Hematopoietic multipotent progenitor cell treated with erythropoietin and hydrocortisone succinate and interleukin-3 and kit ligand, for 15 days (in vitro differentiated cells): ENCODE results near the gene ZNF835.

Experiments used
- DNase-seq: peaks from one replicate; pipeline ENCODE4 v3.0.0-alpha.2; 2015; ENCODE audit warnings: low spot score

Gene ZNF835

GRCh38 chr19:56663931-56664500, 7.5 kb downstream of the ZNF835 start:
- DNase-seq: no peak

- no peak for DNase-seq
Measured at GRCh38 chr19:56661248-56661647, 10.3 kb downstream of the ZNF835 start.

GRCh38 chr19:56660381-56661107, 11.0 kb downstream of the ZNF835 start:
- no peak for DNase-seq

- no peak for DNase-seq
Measured at GRCh38 chr19:56654151-56654550, 17.4 kb downstream of the ZNF835 start.

- DNase-seq: no peak
Measured at GRCh38 chr19:56643460-56643955, 28.0 kb downstream of the ZNF835 start.

- no peak for DNase-seq
Measured at GRCh38 chr19:56642711-56643459, 28.7 kb downstream of the ZNF835 start, which contains the start of gene SMIM17. Gene SMIM17, plus strand, starts transcription at chr19:56643159. Its CDS starts 2,509 bp downstream, at chr19:56645668.

GRCh38 chr19:56639217-56639616, 32.3 kb downstream of the ZNF835 start:
- no peak for DNase-seq

- DNase-seq: no peak
Measured at GRCh38 chr19:56637976-56638555, 33.5 kb downstream of the ZNF835 start.

GRCh38 chr19:56633021-56633420, 38.5 kb downstream of the ZNF835 start:
- no peak for DNase-seq

GRCh38 chr19:56625708-56626107, 45.8 kb downstream of the ZNF835 start:
- DNase-seq: no peak

- no peak for DNase-seq
Measured at GRCh38 chr19:56623006-56623405, 48.6 kb downstream of the ZNF835 start.

GRCh38 chr19:56622374-56622773, 49.2 kb downstream of the ZNF835 start:
- DNase-seq: no peak

- no peak for DNase-seq
Measured at GRCh38 chr19:56619121-56619520, 52.4 kb downstream of the ZNF835 start.

GRCh38 chr19:56617531-56617930, 54.0 kb downstream of the ZNF835 start:
- DNase-seq: no peak

- no peak for DNase-seq
Measured at GRCh38 chr19:56613639-56614038, 57.9 kb downstream of the ZNF835 start.

GRCh38 chr19:56612737-56613136, 58.8 kb downstream of the ZNF835 start:
- DNase-seq: no peak
